GM21367 (cell line): ENCODE data around the gene ZMYM4.
"Not testable (repeated sequence)": the region's sequence is repeated elsewhere in the genome, so short reads cannot be mapped to it uniquely, and the experiment has no call there.

Experiments
- ATAC-seq: cut with Tn5 transposase; IDR thresholded peaks from one replicate; pipeline ENCODE4 v1.9.1; 2021; ENCODE audit not compliant: unreplicated experiment

Gene ZMYM4

GRCh38 chr1:35268282-35269200, at the start of gene ZMYM4:
ZMYM4 (plus strand) TSS chr1:35268709; CDS start chr1:35269047, 338 bp downstream.
- ATAC-seq = peak; percentile 77

GRCh38 chr1:35220976-35221375, 47.5 kb upstream of the ZMYM4 start:
- ATAC-seq = no peak

- ATAC-seq = no peak
Observed at GRCh38 chr1:35222322-35223083, 46.0 kb upstream of the ZMYM4 start.

GRCh38 chr1:35223084-35223630, 45.4 kb upstream of the ZMYM4 start:
- no peak for ATAC-seq

- no peak for ATAC-seq
Observed at GRCh38 chr1:35226546-35226945, 42.0 kb upstream of the ZMYM4 start.

- ATAC-seq = no peak
Observed at GRCh38 chr1:35229587-35230360, 38.7 kb upstream of the ZMYM4 start.

GRCh38 chr1:35231287-35231686, 37.2 kb upstream of the ZMYM4 start:
- ATAC-seq = no peak

- ATAC-seq = not testable (repeated sequence)
Observed at GRCh38 chr1:35236772-35237171, 31.7 kb upstream of the ZMYM4 start.

GRCh38 chr1:35243691-35244090, 24.8 kb upstream of the ZMYM4 start:
- no peak for ATAC-seq

GRCh38 chr1:35247256-35247655, 21.3 kb upstream of the ZMYM4 start:
- ATAC-seq = no peak

- ATAC-seq = no peak
Observed at GRCh38 chr1:35253941-35254340, 14.6 kb upstream of the ZMYM4 start.

GRCh38 chr1:35255276-35255675, 13.2 kb upstream of the ZMYM4 start:
- no peak for ATAC-seq

- ATAC-seq = no peak
Observed at GRCh38 chr1:35259561-35259960, 8.9 kb upstream of the ZMYM4 start.

- ATAC-seq = no peak
Observed at GRCh38 chr1:35261412-35262120, 6.9 kb upstream of the ZMYM4 start.

- ATAC-seq = no peak
Observed at GRCh38 chr1:35264035-35264434, 4.5 kb upstream of the ZMYM4 start.

- ATAC-seq = no peak
Observed at GRCh38 chr1:35264871-35265270, 3.6 kb upstream of the ZMYM4 start.

- no peak for ATAC-seq
Observed at GRCh38 chr1:35266306-35266705, 2.2 kb upstream of the ZMYM4 start.

- ATAC-seq = no peak
Observed at GRCh38 chr1:35269201-35269988, 886 bp downstream of the ZMYM4 start.

- ATAC-seq = no peak
Observed at GRCh38 chr1:35269989-35270289, 1.4 kb downstream of the ZMYM4 start.

- ATAC-seq = no peak
Observed at GRCh38 chr1:35270836-35271235, 2.3 kb downstream of the ZMYM4 start.
